SK-N-MC (cell line): ENCODE measurements around the gene GALNT15.

Experiments used
- DNase-seq: peaks from one replicate; pipeline ENCODE4 v3.0.0-alpha.2; 2011; ENCODE audit warnings: low read depth, low spot score
- H3K27ac ChIP-seq: fragments of 200-600 bp; sonication (generic); 2 replicates; pipeline ENCODE4 v1.5.1; 2016; ENCODE audit warnings: mixed run types
- H3K36me3 ChIP-seq: fragments of 200-600 bp; sonication (generic); 2 replicates; pipeline ENCODE4 v1.6.1; 2017; ENCODE audit warnings: antibody characterized with exemption, low read length, mixed read lengths; ENCODE audit not compliant: insufficient read depth
- H3K4me3 ChIP-seq: fragments of 200-600 bp; sonication (generic); 2 replicates; pipeline ENCODE4 v1.5.1; 2016
- H3K9ac ChIP-seq: fragments of 200-600 bp; sonication (generic); 2 replicates; pipeline ENCODE4 v1.8.0; 2017; ENCODE audit warnings: mixed run types, mixed read lengths; ENCODE audit not compliant: insufficient read length
- H3K9me3 ChIP-seq: fragments of 200-600 bp; sonication (generic); 2 replicates; pipeline ENCODE4 v1.6.1; 2017; ENCODE audit warnings: low read depth, mild to moderate bottlenecking, antibody characterized with exemption, low read length, moderate library complexity, mixed read lengths
- EZH2 ChIP-seq: fragments of 200-600 bp; sonication (generic); IDR thresholded peaks from one replicate; pipeline ENCODE4 v1.6.1; 2017; ENCODE audit warnings: antibody characterized with exemption
- FOXP2 ChIP-seq: optimal IDR thresholded peaks from 2 replicates; pipeline ENCODE3; 2011; ENCODE audit warnings: mild to moderate bottlenecking, moderate library complexity; ENCODE audit not compliant: insufficient read depth; ENCODE audit errors: extremely low read length, control extremely low read depth
- POLR2AphosphoS5 ChIP-seq: IDR thresholded peaks from 2 replicates; pipeline ENCODE4 v1.6.1; 2012; ENCODE audit warnings: mild to moderate bottlenecking, low read depth, low read length, borderline replicate concordance

The GALNT15 gene

DNA sequence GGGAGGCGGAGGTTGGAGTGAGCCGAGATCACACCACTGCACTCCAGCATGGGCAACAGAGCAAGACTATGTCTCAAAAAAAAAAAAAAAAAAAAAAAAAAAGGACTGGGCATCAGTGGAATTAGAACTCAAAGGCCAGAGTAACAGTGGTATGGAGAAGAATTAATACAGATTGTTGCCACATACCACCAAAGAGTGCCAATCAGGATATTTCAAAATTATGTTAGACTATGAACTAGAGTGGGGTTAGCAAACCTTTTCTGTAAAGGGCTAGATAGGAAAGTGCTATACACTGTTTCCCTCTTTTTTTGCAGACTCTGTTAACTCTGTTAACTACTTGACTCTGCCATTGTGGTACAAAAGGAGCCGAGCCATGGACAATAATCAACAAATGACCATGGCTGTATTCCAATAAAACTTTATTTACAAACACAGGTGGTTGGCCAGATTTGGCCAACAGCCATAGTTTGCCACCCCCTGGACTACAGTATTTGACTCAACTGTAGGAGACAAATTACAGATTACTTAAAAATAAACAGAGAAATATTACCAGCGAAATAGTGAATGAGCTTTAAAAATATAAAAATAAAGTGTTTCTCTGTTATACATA, 61.7 kb downstream of the GALNT15 start:
- no peak for TF ChIP-seq FOXP2
- TF ChIP-seq EZH2 = no peak
- TF ChIP-seq POLR2AphosphoS5 = no peak
- no peak for DNase-seq
- no peak overlapping the region for H3K4me3 ChIP-seq
- no peaks in the 10 kb centered on the region for H3K36me3 ChIP-seq
- H3K9me3 ChIP-seq = no peaks in the 10 kb centered on the region
- H3K9ac ChIP-seq = no peak overlapping the region
- no peak overlapping the region for H3K27ac ChIP-seq

GRCh38 chr3:16236856-16237393, 62.4 kb downstream of the GALNT15 start:
- H3K36me3 ChIP-seq = no peaks in the 10 kb centered on the region
- no peak overlapping the region for H3K9ac ChIP-seq
- no peak overlapping the region for H3K4me3 ChIP-seq
- H3K9me3 ChIP-seq = no peaks in the 10 kb centered on the region
- TF ChIP-seq POLR2AphosphoS5 = no peak
- no peak for TF ChIP-seq EZH2
- TF ChIP-seq FOXP2 = no peak
- no peak overlapping the region for H3K27ac ChIP-seq
- no peak for DNase-seq

- Histone ChIP-seq H3K27ac (no peak overlapping the region), H3K4me3 (no peak overlapping the region), H3K9me3 (no peaks in the 10 kb centered on the region), H3K36me3 (no peaks in the 10 kb centered on the region), H3K9ac (no peak overlapping the region)
- no peak for DNase-seq
- TF ChIP-seq EZH2 (no peak), FOXP2 (no peak), POLR2AphosphoS5 (no peak)
These were observed 64.7 kb downstream of the GALNT15 start for GRCh38 chr3:16239086-16239770.

- DNase-seq = no peak
- H3K9ac ChIP-seq = no peak overlapping the region
- H3K27ac ChIP-seq = no peak overlapping the region
- no peak overlapping the region for H3K4me3 ChIP-seq
- TF ChIP-seq EZH2 = no peak
- TF ChIP-seq FOXP2 = no peak
- no peak for TF ChIP-seq POLR2AphosphoS5
- no peaks in the 10 kb centered on the region for H3K9me3 ChIP-seq
- no peaks in the 10 kb centered on the region for H3K36me3 ChIP-seq
These were observed 65.3 kb downstream of the GALNT15 start for GRCh38 chr3:16239780-16240179.

DNA sequence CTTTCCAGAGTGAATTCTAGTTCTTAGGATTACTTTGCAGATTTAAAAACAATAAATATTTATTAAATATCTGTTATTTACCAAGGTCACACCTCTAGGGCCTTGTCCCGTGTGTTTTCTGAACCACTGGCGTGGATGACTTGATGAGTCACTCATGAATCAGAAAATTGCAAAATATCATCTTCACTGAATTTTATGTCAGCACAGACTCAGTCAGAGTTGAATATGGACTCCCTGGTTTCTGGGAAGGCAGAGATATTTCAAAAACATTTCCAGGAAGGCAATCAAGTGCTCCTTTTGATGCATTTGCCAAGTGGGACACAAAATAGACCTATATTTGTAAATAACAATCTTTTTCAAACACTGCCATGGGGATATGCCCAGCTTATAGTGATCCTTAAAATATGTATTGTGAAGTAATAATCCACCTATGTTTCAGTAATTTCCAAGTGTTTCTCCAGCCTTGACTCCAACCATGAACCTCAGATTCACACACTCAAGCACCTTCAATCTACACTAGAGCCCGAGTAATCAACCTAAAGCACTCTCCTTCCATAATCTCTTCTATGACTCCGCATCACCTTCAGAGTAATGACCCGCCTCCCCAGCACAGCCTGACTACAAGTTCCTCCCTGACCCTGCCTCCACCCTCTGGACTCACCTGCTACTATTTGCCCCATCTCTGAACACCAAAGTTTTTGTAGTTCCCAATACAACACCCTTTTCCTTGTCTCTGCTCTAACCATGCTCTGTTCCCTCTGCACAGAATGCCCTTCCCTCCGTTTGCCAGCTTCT, 65.9 kb downstream of the GALNT15 start:
- Histone ChIP-seq H3K9ac (no peak overlapping the region), H3K27ac (no peak overlapping the region), H3K9me3 (no peaks in the 10 kb centered on the region), H3K4me3 (no peak overlapping the region), H3K36me3 (no peaks in the 10 kb centered on the region)
- TF ChIP-seq POLR2AphosphoS5 (no peak), FOXP2 (no peak)
- no peak for DNase-seq

- H3K9me3 ChIP-seq = no peaks in the 10 kb centered on the region
- no peak for DNase-seq
- H3K27ac ChIP-seq = no peak overlapping the region
- H3K36me3 ChIP-seq = no peaks in the 10 kb centered on the region
- no peak overlapping the region for H3K4me3 ChIP-seq
- no peak overlapping the region for H3K9ac ChIP-seq
- TF ChIP-seq EZH2 = no peak
These were observed 66.7 kb downstream of the GALNT15 start for GRCh38 chr3:16241225-16241624.

- no peak for TF ChIP-seq POLR2AphosphoS5
- no peak for TF ChIP-seq EZH2
- no peak for TF ChIP-seq FOXP2
- no peaks in the 10 kb centered on the region for H3K36me3 ChIP-seq
- no peak overlapping the region for H3K9ac ChIP-seq
- no peak overlapping the region for H3K4me3 ChIP-seq
- H3K9me3 ChIP-seq = no peaks in the 10 kb centered on the region
- no peak overlapping the region for H3K27ac ChIP-seq
- DNase-seq = no peak
These were observed 67.7 kb downstream of the GALNT15 start for GRCh38 chr3:16242177-16242576.

DNA sequence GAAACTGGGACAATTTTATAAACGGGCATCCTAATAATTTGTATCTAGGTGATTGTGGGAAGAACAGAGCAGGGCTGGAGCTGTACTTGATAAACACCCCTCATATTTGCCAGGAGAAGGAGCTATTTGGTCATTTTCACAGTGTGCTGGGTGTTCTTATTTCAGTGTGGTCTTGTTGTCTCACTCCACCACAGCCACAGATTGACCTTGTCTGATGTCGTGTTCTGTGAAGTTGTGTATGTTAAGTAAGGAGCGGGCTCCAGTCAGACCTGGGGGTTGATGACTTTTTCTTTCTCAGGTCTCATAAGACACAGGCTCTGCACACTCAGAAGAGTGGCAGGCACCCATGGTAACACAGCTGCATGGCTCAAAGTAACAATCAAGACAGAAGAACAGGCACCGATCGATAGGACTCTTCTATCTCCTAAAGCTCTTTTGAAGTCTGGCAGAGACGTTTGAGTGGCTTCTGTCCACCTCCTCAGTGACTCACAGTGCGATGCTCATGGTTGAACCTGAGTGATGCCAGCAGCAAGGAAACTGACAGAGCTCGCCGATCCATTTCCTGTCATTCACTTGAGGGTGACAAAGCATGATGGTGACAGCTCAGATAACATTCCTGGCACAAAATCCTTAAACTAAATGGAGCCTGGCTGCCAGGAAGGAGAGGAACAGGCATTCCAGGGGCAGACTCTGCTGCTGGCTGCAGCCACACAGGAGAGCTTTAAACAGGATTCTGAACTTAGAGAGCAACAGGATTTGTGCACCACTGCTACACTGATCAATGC, 69.4 kb downstream of the GALNT15 start:
- H3K27ac ChIP-seq = no peak overlapping the region
- H3K36me3 ChIP-seq = no peaks in the 10 kb centered on the region
- TF ChIP-seq POLR2AphosphoS5 (no peak), EZH2 (no peak), FOXP2 (no peak)
- H3K9me3 ChIP-seq = no peaks in the 10 kb centered on the region
- H3K9ac ChIP-seq = no peak overlapping the region
- DNase-seq = no peak
- H3K4me3 ChIP-seq = no peak overlapping the region
